ENCODE data around the gene DHRS1. TPM values are rescaled to one million over a fixed set of nuclear protein-coding genes. Genes with fewer than 3 reads are reported as not detected.
A peak's percentile ranks its signal among the peaks of the same experiment; 100 is the strongest.

DHRS1 gene
- total and polyA plus RNA-seq, 9 of the 15 experiments (the other 6 are each of a cell fraction or from before 2014, with no cell fraction given) = 7.3 to 33.6 (median 13.3) TPM

GRCh38 chr14:24274101-24274543 lies 25.5 kb downstream of the DHRS1 start (continued):
- no peak for TF ChIP-seq MNT (conservative IDR thresholded peaks at IDR 0.05)
- TF ChIP-seq GABPA (tag; conservative IDR thresholded peaks at IDR 0.05; ENCODE audit: low read depth) = no peak
- TF ChIP-seq ARID3A (IDR thresholded peaks at IDR 0.05; ENCODE audit: borderline replicate concordance, low read depth, low read length) = no peak
- no peak for TF ChIP-seq CUX1 (CRISPR knock-in tag; IDR thresholded peaks at IDR 0.05)
- TF ChIP-seq SUPT5H (IDR thresholded peaks at IDR 0.05) = no peak
- no peak for TF ChIP-seq SIN3B (IDR thresholded peaks at IDR 0.05; ENCODE audit: low read depth)
- no peak for TF ChIP-seq CCNT2 (IDR thresholded peaks at IDR 0.05; ENCODE audit: borderline replicate concordance, extremely low read depth, insufficient read length, low read depth, low read length)
- TF ChIP-seq MITF (IDR thresholded peaks at IDR 0.05) = no peak
- TF ChIP-seq FOXA3 (CRISPR knock-in tag; conservative IDR thresholded peaks at IDR 0.05 in 1 of 2, IDR thresholded peaks at IDR 0.05 in 1 of 2) = no peak
- no peak for TF ChIP-seq ZNF175 (CRISPR knock-in tag; IDR thresholded peaks at IDR 0.05; ENCODE audit: low read depth)
- TF ChIP-seq ZKSCAN1 (IDR thresholded peaks at IDR 0.05; ENCODE audit: low read depth, low read length) = no peak
- TF ChIP-seq ZBTB33 (CRISPR knock-in tag; IDR thresholded peaks at IDR 0.05) = no peak
- no peak for TF ChIP-seq ZBTB9 (CRISPR knock-in tag; IDR thresholded peaks at IDR 0.05)
- peak; percentile 44; the same call in 1 of the 2 replicates for TF ChIP-seq CREM (IDR thresholded peaks at IDR 0.05; ENCODE audit: low read depth)

All from K562 (cell line).